Activated T-cell treated with anti-CD3 and anti-CD28 coated beads for 48 hours (primary cell): ENCODE measurements around the gene CCDC50.

Experiments
- DNase-seq: peaks from one replicate; pipeline ENCODE4 v3.0.0-alpha.2; 2020; ENCODE audit warnings: low read depth

CCDC50 gene

DNA sequence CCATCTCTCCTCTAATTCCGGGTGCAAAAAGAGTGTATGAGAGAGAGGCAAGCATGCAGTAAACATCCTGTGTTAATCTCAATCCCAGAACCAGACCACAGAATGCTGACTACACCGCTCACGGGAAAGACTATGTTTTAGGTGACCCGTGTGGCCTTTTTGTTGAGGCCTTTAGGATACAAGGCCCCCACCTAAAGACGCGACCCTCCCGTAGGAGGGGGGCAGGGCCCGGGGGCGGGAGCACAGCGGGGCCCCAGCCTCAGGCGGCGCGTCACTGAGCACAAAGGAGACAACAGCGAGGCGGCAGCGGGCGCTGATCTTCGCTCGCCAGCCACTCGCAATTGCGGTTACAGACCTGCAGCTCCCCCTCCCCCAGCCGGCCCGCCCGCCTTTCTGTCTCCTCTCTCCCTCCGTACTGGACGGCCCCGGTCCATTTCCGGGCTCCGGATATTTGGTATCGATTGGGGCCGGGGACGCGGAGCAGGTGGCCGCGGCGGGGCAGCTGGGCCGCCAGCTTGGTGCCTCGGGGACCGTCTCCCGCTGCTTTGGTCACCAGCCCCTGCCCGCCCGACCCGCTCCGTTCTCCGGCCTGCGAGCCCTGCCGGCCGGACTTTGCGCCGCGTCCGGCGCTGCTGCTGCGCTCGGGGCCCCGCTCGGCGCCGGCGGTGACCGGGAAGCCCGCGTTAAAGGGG is at the start of gene CCDC50:
Gene CCDC50, plus strand, starts transcription at position 433 of the 692 bp plus-strand sequence. CDS start 281 bp downstream, outside the sequence.
- peak; percentile 12 for DNase-seq

DNA sequence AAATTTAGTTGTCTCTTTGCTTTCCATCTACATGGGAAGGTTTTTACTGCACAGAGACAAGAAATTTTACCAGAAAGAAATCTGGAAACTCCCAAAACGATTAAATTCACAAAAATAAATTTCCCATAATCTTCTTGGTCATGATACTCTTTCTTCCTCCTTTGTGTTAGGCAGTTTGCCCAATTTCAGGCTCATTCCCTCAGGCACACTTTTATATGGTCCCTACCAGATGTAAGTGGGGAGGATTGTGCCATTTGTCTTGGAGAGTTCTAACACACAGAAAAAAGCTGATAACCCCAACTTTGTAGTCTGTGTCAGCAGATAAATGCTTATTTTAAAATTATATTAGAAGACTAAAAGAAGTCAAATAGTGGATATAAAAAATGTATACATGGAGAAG is 49.1 kb upstream of the CCDC50 start:
- no peak for DNase-seq

GRCh38 chr3:191280882-191281281 is 48.3 kb upstream of the CCDC50 start:
- no peak for DNase-seq

DNA sequence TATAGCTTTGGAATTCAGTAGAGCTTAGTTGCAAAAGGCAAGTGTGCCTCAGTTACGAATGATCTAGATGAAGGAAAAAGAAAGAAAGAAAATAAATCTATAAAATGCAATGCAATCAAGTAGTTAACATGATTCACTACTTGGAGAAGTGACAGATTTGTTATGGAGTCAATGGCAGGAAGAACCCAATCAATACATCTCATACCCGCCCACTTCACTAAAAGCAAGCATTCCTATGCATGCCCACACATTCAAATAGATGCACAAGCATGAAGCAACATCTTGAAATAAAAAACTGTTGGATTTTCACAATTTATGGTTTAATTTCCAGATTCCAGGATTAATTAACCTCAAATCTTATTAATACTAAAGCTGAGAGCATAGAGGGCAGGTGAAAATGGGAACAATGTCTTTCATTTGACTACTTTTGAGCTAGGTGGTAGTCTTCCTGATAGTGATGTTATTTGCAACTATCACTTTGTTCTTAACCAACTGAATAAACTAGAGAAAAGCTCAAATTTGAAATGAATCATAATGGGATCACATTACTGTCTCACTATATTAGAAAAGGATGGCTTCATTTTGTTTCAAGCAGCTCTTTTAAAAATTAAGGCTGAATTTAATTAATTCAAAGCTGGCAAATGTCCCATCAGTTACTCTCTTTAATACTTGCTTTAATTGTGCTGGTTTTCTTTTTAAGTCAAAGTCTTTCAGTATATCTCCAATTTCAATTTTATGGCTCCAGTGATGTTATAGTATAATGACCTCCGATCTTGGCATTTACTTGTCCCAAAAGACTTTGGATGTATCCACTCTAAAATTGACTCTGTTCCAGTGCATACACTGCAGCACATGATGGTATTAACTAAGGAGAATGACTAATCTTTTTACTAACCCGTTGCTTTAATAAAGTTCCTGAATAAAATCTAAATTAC is 46.7 kb upstream of the CCDC50 start:
- DNase-seq: no peak

- DNase-seq: no peak
Observed at GRCh38 chr3:191283400-191283799, 45.8 kb upstream of the CCDC50 start.

- DNase-seq: no peak
Observed at GRCh38 chr3:191290311-191291025, 38.7 kb upstream of the CCDC50 start.

- DNase-seq: no peak
Observed at GRCh38 chr3:191292243-191293015, 36.8 kb upstream of the CCDC50 start.

GRCh38 chr3:191294291-191294690 is 34.9 kb upstream of the CCDC50 start:
- DNase-seq: no peak

DNA sequence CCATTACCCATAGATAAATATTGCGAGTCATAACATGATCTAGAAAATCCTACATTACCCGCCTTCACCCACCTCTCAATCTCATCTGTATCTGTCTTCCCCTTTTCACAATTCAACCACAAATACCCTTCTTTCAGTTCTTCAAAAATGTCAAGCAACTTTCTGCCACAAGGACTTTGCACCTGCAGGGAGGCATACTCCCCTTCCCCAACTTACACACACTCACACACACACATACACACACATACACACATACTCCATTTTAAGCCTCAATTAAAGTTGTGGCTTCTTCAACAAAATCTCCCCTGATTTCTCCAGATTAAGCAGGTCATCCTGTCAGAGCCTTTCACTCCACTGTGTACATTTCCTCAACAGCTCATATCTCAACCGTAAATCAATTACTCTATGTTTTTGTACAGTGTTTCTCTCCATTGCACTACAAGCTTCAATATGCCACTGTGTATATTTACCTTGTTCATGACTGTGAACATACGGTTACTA is 33.1 kb upstream of the CCDC50 start:
- DNase-seq: no peak

- no peak for DNase-seq
Observed at GRCh38 chr3:191298846-191299245, 30.3 kb upstream of the CCDC50 start.

DNA sequence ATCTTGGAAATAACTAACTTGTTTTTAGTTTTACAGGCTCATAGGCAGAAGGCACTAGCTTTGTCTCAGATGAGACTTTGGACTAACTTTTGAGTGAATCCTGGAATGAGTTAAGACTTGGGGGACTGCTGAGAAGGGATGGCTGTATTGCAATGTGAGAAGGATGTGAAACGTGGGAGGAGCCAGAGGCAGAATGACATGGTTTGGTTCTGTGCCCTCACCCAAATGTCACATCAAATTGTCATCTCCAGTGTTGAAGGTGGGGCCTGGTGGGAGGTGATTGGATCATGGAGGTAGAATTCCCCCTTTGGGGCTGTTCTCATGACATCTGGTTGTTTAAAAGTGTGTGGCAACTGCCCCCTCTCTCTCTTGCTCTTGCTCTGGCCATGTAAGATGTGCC is 28.8 kb upstream of the CCDC50 start:
- no peak for DNase-seq

- no peak for DNase-seq
Observed at GRCh38 chr3:191301017-191301416, 28.2 kb upstream of the CCDC50 start.

DNA sequence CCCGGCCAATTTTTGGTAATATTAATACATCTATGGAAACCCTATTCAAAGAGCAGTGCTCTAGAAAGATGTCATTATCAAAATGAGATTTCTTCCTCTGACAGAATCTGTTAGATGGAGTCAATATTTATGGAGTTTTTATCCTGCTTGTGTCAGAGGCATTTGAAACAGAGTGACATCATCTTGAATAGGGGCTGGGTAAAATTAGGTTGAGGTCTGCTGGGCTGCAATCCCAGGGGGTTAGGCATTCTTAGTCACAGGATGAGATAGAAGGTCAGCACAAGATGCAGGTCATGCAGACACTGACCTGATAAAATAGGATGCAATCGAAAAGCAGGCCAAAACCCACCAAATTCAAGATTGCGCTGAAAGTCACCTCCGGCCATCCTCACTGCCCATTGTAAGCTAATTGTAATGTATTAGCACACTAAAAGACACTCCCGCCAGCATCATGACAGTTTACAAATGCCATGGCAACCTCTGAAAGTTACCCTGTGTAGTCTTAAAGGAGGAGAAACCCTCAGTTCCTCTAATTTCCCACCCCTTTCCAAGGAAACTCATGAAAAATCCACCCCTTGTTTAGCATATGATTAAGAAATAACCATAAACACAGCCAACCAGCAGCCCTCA is 27.3 kb upstream of the CCDC50 start:
- DNase-seq: no peak

DNA sequence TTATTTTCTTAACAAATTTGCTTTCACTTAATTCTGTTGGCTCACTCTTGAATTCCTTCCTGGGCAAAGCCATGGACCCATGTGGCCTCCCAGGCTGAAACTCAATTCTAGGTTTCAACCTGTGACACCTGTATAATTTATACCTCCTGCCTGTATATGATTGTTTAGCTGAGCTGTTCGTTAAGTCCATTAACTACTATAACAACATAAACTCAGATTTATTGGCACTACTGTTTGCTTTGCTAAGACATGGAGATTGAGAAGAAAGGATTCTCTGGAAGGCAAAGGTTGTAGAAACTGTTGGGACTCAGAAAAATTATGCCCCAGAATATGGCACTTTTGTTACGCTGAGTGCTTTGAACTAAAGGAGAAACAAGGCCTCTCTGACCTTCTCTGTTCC is 26.7 kb upstream of the CCDC50 start:
- no peak for DNase-seq

- no peak for DNase-seq
Observed at GRCh38 chr3:191303596-191303995, 25.6 kb upstream of the CCDC50 start.

DNA sequence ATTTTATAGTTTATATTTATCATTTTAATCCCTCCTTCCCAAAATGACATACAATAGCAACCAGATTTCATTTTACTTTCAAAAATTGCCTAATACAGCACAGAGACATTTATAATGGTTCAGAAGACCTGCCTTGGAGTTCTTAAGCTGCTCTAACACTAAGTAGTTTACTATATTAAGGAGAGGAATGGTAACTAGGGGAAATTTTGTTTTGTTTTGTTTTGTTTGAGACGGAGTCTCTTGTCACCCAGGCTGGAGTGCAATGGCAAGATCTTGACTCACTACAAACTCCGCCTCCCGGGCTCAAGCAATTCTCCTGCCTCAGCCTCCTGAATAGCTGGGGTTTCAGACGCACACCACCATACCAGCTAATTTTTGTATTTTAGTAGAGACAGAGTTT is 22.8 kb upstream of the CCDC50 start:
- DNase-seq: no peak

DNA sequence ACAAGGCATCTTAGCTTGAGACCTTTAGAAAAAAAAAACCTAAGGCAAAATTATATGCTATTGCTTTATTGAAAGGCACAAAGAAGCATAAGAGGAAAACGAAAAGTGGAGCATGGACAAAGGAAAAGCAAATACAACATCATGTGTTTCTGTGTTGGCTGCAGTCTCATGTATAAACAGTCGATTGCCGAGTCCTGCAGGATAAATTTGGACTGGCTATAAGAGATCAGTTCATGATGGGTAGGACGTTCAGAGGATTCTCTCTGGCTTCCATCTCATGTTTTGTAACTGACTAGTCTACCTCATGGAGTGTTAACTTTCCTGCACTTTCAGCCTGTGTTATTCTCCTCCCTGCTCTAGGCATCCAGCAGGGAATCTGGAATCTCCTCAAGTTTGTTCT is 21.9 kb upstream of the CCDC50 start:
- no peak for DNase-seq

DNA sequence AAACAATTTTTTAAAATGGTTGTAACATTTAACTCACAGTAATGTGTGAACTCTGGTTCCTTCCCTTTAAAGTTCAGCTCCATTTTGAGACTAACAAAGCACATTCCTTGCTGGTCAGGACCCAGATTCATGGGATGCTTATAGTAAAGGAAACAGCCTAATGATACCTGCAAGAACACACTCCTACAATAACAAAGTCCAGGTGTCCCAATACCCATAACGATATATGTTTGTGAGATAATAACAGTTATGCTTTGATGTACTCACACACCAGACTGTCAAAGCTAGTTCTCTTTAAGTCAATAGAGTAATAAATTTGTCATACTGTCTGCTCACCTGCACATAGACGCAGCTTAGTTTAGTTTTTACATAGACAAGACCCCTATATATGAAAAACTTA is 15.9 kb upstream of the CCDC50 start:
- no peak for DNase-seq

DNA sequence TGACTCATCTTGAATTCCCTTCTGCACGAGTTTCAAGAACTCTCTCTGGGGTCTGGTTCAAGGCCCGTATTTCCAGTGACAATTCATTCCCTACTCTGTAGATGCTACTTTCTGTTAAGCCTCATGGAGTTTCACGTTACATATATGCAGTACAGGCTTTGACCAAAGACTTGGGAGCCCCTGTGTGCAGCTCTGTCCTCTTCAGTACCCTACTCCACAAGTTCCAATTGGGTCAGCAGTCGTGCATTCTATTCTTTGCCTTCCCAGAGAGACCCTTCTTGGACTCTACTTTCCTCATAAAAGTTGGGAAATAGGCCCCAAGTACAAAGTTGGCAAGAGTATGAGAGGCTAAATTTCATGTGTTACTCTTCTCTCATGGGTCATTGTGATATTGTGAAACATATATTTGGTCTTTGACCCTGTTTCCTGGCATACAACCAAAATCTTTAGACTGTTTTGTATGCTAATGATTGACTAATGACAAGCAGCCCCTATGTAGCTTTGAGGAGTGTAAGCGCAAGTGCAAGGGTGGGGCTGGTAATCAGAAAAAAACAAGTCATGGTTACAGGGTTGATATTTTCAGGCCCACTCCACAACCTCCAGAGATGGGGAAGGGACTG is 15.0 kb upstream of the CCDC50 start:
- DNase-seq: no peak

DNA sequence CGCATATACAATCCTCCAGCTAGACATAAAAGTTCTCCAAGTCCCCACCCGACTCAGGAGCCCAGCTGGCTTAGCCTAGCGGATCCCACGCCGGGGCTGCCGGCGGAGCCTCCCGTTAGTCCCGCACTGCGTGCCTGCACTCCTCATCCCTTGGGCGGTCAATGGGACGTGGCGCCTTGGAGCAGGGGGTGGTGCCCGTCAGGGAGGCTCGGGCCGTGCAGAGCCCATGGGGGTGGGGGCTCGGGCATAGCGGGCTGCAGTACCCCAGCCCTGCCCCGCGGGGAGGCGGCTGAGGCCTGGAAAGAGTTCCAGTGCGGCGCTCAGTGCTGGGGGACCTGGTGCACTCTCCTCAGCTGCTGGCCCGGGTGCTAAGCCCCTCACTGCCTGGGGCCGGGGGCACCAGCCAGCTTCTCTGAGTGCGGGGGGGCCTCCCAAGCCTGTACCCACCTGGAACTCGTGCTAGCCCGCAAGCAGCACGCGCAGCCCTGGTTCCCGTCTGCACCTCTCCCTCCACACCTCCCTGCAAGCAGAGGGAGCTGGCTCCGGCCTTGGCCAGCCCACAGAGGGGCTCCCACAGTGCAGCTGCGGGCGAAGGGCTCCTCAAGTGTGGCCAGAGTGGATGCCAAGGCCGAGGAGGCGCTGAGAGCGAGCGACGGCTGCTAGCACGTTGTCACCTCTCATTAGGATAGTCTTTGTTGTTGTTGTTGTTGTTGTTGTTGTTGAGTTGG is 12.2 kb upstream of the CCDC50 start:
- DNase-seq: no peak
